Aorta (tissue), 5 donors: ENCODE data around the gene SIGLEC1. TPM values are rescaled to one million over a fixed set of nuclear protein-coding genes. Genes with fewer than 3 reads are reported as not detected.

Experiments
- ATAC-seq: fragments of 200-7000 bp; cut with Tn5 transposase; one replicate; pipeline ENCODE4 v1.9.1; 2022; ENCODE audit warnings: moderate library complexity; ENCODE audit not compliant: low FRiP score
- DNase-seq, 2 donors: peaks; one replicate each; pipeline ENCODE4 v3.0.0-alpha.2; 2020
- H3K27ac ChIP-seq, 2 donors: one replicate each; pipeline ENCODE4 v1.5.1; 2013; ENCODE audit warnings: low read length in 2 of 2, mild to moderate bottlenecking in 2 of 2, moderate library complexity in 2 of 2, control low read depth in 1 of 2, inconsistent platforms in 1 of 2, low read depth in 1 of 2
- H3K27me3 ChIP-seq, 2 donors: one replicate each; pipeline ENCODE4 v1.6.1; 2013; ENCODE audit warnings: control low read depth in 1 of 2, low read length in 1 of 2, mild to moderate bottlenecking in 1 of 2, moderate library complexity in 1 of 2; ENCODE audit not compliant: insufficient read depth in 2 of 2, control insufficient read depth in 1 of 2
- H3K36me3 ChIP-seq, 2 donors: one replicate each; pipeline ENCODE4 v1.6.1; 2013; ENCODE audit warnings: control low read depth in 1 of 2, low read length in 1 of 2, mild to moderate bottlenecking in 1 of 2; ENCODE audit not compliant: insufficient read depth in 2 of 2, control insufficient read depth in 1 of 2
- H3K4me1 ChIP-seq, 2 donors: one replicate each; pipeline ENCODE4 v1.6.1; 2013; ENCODE audit warnings: low read length in 2 of 2, control low read depth in 1 of 2, mild to moderate bottlenecking in 1 of 2, moderate library complexity in 1 of 2; ENCODE audit not compliant: insufficient read depth in 2 of 2, control insufficient read depth in 1 of 2
- H3K4me3 ChIP-seq, 2 donors: one replicate each; pipeline ENCODE4 v1.5.1; 2013; ENCODE audit warnings: low read length in 2 of 2, control low read depth in 1 of 2, mild to moderate bottlenecking in 1 of 2
- H3K9me3 ChIP-seq: one replicate; pipeline ENCODE4 v1.6.1; 2013; ENCODE audit warnings: mild to moderate bottlenecking, low read length; ENCODE audit not compliant: control insufficient read depth
- WGBS, 2 donors: extraction: QIAGEN DNeasy Blood & Tissue Kit; methylation state at CpG; one replicate each; pipeline ENCODE4 v1.1.7; 2013; 5-methylcytosine and 5-hydroxymethylcytosine counted together
- intact Hi-C, 2 donors: fragments of 100-400 bp; cut with DNase I; formaldehyde crosslinking; loops; one replicate each; pipeline versions ENCODE4 v1.14.2 to v1.15.0; 2022
- polyA plus RNA-seq, 2 donors: library from polyadenylated mRNA; stranded (reverse); fragments of 200-250 nt; gene quantifications; one replicate each; pipeline ENCODE4 v1.2.3, GENCODE V29; 2013
- total RNA-seq, 2 donors: library from RNA; stranded (reverse); fragmentation: NEBNext Ultra II Directional; extraction: Animal tissue kit (Norgen Biotek cat#: 25700); gene quantifications; one replicate each; pipeline ENCODE4 v1.2.1, GENCODE V29; 2021
- donor health status: healthy with polysubstance abuse.
- donor health status: Bipolar disorder and iron deficiency.
- donor health status: DM: no; HTN: no; CAD: no.
- donor health status: DM: no; HTN: no; CAD: no.
- donor health status: DM: yes; HTN: yes; CAD: no.

The SIGLEC1 gene
- total and polyA plus RNA-seq, 4 donors = 2.8 to 55.8 (median 10.7) TPM

DNA sequence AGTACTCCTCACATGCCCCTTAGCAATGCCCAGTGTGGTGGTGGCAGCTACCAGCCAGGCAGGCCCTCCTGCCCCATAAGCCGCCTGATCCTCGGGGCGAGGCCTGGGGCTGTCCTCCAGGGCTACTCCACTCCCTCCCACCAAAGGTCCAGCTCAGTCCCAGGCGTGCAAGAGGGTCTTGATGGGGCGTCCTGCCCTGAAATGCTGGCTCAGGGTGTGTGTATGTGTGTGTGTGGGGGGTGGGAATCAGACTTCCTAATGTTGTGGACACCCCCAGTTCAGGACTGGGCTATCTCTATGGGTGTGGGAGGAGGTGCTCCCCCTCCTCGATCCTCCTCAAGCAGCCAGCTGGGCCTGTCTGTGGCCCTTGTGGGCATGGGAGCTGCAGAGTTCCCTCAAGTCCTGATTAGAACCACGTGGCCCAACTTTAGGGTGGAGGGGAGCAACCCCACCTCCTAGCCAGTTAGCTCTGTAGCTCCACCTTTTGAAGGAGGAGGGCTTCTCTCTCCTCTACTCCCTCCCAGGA, 27.6 kb upstream of the SIGLEC1 start:
- Histone ChIP-seq H3K4me1 (no peaks in the 10 kb centered on the region), H3K36me3 (no peaks in the 10 kb centered on the region), H3K9me3 (no peaks in the 10 kb centered on the region), H3K27me3 (no peaks in the 10 kb centered on the region), H3K4me3 (no peak overlapping the region), H3K27ac (no peak overlapping the region)
- ATAC-seq (no peak), DNase-seq (peak in 1 of 2 donors; percentile 10)
- intact Hi-C loops = no loop called here
- WGBS, 2 donors = 78 to 86% methylated on average over 7 of the region's 7 CpGs

DNA sequence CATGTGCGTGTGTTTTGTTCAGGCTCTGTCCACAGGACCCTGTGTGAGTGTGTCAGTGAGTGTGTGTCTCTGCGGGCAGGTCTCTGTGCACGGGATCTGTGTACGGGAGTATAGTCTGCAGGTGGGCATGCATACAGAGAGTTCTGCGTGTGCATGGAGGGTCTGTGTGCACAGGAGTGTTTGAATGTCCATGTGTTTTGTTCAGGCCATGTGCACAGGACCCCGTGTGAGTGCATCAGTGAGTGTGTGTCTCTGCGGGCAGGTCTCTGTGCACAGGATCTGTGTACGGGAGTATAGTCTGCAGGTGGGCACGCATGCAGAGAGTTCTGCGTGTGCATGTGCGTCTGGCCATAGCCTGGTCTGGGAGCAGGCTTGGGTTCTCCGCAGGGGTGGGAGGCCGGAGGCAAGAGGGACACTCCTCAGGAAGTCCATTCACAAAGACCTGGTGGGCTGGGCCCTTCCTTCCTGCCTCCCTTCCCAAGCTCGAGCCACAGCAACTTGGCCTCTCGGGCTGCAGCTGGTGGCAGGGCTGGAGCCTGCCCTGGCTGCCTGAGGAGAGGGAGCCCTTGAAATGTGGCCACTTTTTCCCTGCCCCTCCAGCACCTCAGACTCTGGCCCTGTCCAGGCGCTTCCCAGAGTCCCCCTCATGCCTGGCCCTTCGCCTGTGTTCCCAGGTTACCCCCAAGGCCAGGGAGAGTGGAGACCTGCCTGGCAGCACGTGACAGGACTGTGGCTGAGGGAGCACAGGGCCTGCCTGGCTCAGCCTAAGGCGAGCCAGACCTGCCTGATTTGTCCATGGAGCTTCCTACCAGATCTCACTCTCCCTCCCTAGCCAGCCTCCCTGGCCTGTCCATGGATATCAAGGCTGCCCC, 26.9 kb upstream of the SIGLEC1 start:
- Histone ChIP-seq H3K9me3 (no peaks in the 10 kb centered on the region), H3K27me3 (no peaks in the 10 kb centered on the region), H3K4me1 (no peaks in the 10 kb centered on the region), H3K36me3 (no peaks in the 10 kb centered on the region), H3K4me3 (no peak overlapping the region), H3K27ac (no peak overlapping the region)
- 82 to 86% methylated on average over 19 of the region's 19 CpGs for WGBS, 2 donors
- ATAC-seq = peak; percentile 62
- DNase-seq = peak in 1 of 2 donors; percentile 36
- intact Hi-C loops = no loop called here

DNA sequence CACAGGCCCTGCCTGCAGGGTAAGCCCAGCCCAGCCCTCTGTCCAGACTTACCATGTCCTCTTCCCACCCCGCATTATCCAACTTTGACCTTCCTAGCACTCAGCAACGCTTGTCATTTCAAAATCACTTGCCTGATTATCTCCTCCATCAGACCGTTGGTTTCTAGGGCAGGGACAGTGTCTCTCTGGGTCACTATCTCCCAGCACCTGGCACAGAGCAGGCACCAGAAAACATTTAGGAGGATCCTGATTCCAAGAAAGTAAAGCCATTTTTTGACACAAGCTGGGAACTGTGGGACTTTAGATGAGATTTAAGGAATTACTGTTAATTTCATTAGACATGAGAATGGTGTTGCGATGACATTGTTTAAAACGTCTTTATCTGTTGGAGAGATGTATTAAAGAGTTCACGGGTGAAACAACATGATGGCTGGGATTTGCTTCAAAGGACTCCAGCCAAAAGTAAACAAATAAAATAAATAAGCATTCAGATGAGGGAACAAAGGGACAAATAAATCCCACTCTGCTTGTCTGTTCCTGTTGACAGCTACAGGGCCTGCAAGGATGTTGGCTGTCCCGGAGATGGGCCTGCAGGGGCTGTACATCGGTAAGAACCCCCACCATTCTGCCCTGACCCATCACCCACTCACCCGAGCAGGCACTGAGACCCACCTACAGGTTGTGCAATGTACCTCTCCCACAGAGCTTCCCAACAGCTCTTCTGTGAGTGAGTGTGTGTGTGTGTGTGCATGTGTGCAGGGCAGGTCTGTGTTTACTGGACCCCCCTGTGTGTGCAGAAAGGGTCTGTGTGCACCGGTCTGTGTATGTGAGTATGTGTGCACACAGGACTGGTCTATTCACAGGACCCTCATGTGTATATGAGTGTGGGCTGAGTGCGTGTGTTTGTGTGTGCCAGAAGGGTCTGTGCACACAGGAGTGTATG, 26.0 kb upstream of the SIGLEC1 start:
- no peak for ATAC-seq
- 82 to 83% methylated on average over 11 of the region's 11 CpGs for WGBS, 2 donors
- H3K27me3 ChIP-seq = no peaks in the 10 kb centered on the region
- no peak for DNase-seq
- intact Hi-C loops = no loop called here
- H3K9me3 ChIP-seq = no peaks in the 10 kb centered on the region
- no peaks in the 10 kb centered on the region for H3K36me3 ChIP-seq
- H3K27ac ChIP-seq = no peak overlapping the region
- H3K4me3 ChIP-seq = no peak overlapping the region
- H3K4me1 ChIP-seq = no peaks in the 10 kb centered on the region

DNA sequence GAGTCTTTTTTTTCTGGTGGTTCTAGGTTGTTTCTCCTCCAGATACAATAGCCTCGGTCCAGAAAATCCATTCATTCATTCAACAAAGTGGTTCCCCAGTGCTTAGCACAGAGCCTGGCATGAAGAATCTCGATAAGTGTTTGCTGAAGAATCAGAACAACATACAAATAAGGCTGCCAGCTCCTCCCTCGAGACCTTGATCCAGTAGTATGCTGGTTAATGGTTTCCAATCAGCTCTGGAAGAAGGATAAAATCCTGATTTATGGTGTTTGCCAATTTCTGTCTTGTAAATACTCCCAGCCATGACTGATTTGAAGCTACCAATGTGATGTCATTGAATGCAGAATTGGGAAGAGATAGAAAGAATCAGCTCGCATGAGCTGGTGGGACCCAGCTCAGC, 23.4 kb upstream of the SIGLEC1 start:
- no peak overlapping the region for H3K27ac ChIP-seq
- WGBS, 2 donors = 91 to 92% methylated on average over 4 of the region's 4 CpGs
- DNase-seq (no peak), ATAC-seq (no peak)
- intact Hi-C loops = no loop called here
- H3K4me1 ChIP-seq = no peaks in the 10 kb centered on the region
- H3K27me3 ChIP-seq = no peaks in the 10 kb centered on the region
- no peaks in the 10 kb centered on the region for H3K9me3 ChIP-seq
- no peak overlapping the region for H3K4me3 ChIP-seq
- no peaks in the 10 kb centered on the region for H3K36me3 ChIP-seq

DNA sequence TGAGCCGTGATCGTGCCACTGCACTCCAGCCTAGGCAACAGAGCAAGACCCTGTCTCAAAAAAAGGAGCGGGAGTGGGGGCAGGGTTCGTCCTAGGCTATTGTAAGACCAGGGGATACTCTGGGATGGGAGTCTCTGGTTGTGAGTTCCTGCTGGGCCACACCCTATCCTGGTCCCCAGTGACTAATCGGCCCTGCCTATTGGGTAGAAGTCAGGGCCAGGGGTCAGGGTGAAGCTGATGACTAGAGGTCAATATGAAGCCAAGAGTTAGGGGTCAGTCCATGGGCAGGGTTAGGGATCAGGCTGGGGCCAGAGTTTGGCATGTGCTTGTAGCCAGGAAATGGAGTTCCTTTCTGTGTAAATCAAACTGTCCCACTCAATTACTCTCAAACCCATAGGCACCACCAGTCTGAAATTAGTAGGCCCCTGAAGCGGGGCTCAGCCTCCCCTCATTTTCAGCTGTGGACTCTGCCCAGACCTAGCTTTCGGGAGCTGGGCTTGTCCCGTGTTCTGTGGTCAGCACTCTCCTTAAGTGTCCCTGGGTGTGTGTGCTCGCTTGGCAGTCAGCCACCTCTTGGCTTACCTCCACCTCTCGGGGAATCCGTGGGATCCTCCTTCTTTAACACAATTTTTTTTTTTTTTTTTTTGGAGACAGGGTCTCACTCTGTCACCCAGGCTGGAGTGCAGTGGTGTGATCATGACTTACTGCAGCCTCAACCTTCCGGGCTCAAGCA, 21.9 kb upstream of the SIGLEC1 start:
- Histone ChIP-seq H3K27me3 (no peaks in the 10 kb centered on the region), H3K36me3 (no peaks in the 10 kb centered on the region), H3K4me1 (no peaks in the 10 kb centered on the region), H3K27ac (no peak overlapping the region), H3K4me3 (no peak overlapping the region), H3K9me3 (no peaks in the 10 kb centered on the region)
- ATAC-seq (no peak), DNase-seq (no peak)
- intact Hi-C loops = no loop called here
- WGBS, 2 donors = 74 to 80% methylated on average over 12 of the region's 12 CpGs

DNA sequence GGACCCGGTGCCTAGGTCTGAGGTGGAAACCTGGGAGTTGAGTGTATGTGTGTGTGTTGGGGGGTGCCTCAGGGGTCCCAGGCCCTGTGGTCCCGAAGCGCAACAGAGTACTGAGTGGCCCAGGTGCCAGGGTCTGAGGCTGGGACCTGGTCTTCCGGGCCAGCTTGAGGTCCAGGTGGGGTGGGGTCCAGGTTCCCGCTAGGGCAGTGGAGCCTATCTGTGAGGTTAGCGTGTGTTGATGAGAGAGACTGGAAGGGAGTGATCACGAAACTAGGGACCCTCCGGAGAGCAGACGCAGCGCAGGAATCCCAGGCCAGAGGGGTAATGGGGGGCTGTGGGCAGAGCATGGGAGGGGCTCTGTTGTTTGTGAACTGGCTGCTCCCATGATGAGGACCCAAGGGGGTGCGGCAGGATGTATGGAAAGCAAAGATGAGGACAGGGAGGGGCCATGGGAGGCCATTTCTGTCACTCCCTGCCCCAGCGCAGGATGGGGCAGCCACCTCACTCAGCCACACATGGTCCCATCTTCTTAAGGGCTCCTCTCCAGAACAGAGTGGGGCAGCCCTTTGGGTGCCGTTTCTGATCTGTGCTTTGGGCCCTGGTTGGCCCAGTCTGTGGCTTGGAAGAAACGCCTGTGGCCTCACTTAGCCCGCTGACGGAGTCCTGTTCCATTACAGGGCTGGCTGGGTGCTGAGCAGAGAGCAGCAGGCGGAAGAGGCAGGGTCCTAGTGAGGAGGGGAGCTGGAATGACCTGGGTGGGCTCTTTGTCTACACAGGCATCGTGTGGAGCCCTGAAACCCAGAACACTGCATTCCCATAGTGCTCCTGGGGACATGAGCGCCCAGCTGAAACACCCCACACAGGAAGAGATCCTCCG, 21.0 kb upstream of the SIGLEC1 start:
- H3K27ac ChIP-seq = no peak overlapping the region
- peak; percentile 12 for ATAC-seq

DNA sequence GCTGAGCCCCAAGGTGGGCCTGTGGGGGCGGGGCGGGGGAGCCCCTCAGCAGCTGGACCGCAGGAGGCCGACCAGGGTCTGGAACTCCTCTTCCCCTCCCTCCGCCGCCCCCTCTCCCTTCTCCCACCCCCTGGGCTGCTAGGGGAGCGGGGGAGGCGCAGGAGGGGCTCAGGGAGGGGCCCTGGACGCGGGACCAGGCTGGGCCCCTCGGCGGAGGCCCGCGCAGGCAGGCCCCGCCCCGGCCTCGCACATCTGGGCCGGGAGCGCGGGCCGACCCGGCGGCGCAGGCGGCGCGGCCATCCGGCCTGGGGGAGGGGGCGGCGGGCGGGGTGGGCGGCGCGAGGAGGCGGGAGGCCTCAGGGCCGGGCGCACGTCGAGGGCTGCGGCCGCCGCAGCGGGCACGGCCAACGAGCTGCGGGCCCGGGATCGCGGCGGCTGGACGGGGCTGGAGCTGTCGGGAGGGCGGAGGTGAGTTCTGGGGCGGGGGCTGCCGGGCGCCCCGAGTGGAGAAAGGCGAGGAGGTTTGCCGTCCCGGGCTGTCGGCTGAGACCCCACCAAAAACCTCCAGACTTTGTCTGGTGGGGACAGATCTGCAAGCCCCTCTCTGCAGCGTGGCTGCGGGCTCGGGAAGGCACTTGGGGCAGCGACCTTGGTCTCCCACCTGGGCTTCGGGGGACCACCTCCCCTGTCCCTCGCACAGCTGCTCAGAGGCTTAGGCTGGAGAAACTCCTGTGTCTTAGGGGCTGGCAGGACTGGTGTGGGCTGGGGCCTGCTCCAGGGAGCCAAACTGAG, 20.1 kb upstream of the SIGLEC1 start, which contains the start of gene HSPA12B:
HSPA12B (plus strand) TSS at position 359 of the 792 bp plus-strand sequence. CDS start 5,990 bp downstream, outside the sequence.
- no peaks in the 10 kb centered on the region for H3K27me3 ChIP-seq
- no peak within 1 kb of the TSS for H3K27ac ChIP-seq

More for the DNA sequence above, 21.0 kb upstream of the SIGLEC1 start:
- Histone ChIP-seq H3K4me1 (no peaks in the 10 kb centered on the region), H3K27me3 (no peaks in the 10 kb centered on the region), H3K9me3 (no peaks in the 10 kb centered on the region), H3K4me3 (no peak overlapping the region), H3K36me3 (no peaks in the 10 kb centered on the region)
- 93 to 94% methylated on average over 20 of the region's 20 CpGs for WGBS, 2 donors
- peak in 1 of 2 donors; percentile 46 for DNase-seq
- intact Hi-C loops = no loop called here

More for the DNA sequence above, 20.1 kb upstream of the SIGLEC1 start, which contains the start of gene HSPA12B:
- Histone ChIP-seq H3K4me1 (no peaks in the 10 kb centered on the region), H3K9me3 (no peaks in the 10 kb centered on the region), H3K4me3 (no peak within 1 kb of the TSS), H3K36me3 (no peaks in the 10 kb centered on the region)
- DNase-seq (peak in 1 of 2 donors; percentile 40), ATAC-seq (no peak)
- WGBS, 2 donors = 10 to 12% methylated on average over 37 to 67 of the region's 67 CpGs
- intact Hi-C loops = no loop called here
